GM23338 (cell line): ENCODE data around the gene PRKX. TPM values are rescaled to one million over a fixed set of nuclear protein-coding genes. Genes with fewer than 3 reads are reported as not detected.
"Not testable (repeated sequence)": the region's sequence is repeated elsewhere in the genome, so short reads cannot be mapped to it uniquely, and the experiment has no call there.

Source experiments
- ATAC-seq: fragments of 200-7000 bp; cut with Tn5 transposase; 3 replicates; pipeline ENCODE4 v1.9.1; 2020
- DNase-seq: peaks from one replicate; pipeline ENCODE4 v3.0.0-alpha.2; 2015; ENCODE audit warnings: low spot score
- H2AFZ ChIP-seq: fragments of 200-600 bp; sonication (generic); 2 replicates; pipeline ENCODE4 v1.8.0; 2016; ENCODE audit warnings: antibody characterized with exemption, mild to moderate bottlenecking, moderate library complexity
- H3F3A ChIP-seq: fragments of 200-600 bp; sonication (generic); replicated peaks from 2 replicates; pipeline ENCODE4 v1.8.0; 2017; ENCODE audit warnings: antibody characterized with exemption, mixed run types, low read depth
- H3K27ac ChIP-seq: fragments of 200-600 bp; sonication (generic); 2 replicates; pipeline ENCODE4 v1.6.1; 2016; ENCODE audit warnings: low read depth
- H3K27me3 ChIP-seq: fragments of 200-600 bp; sonication (generic); 2 replicates; pipeline ENCODE4 v1.8.0; 2016; ENCODE audit warnings: mild to moderate bottlenecking, mixed run types, moderate library complexity; ENCODE audit not compliant: insufficient read depth
- H3K36me3 ChIP-seq: fragments of 200-600 bp; sonication (generic); 2 replicates; pipeline ENCODE4 v1.8.0; 2016; ENCODE audit warnings: mild to moderate bottlenecking; ENCODE audit not compliant: insufficient read depth
- H3K4me1 ChIP-seq: fragments of 200-600 bp; sonication (generic); 2 replicates; pipeline ENCODE4 v1.8.0; 2016; ENCODE audit warnings: mild to moderate bottlenecking, moderate library complexity; ENCODE audit not compliant: insufficient read depth
- H3K4me2 ChIP-seq: fragments of 200-600 bp; sonication (generic); 2 replicates; pipeline ENCODE4 v1.7.1; 2017; ENCODE audit warnings: mixed run types
- H3K4me3 ChIP-seq: fragments of 200-600 bp; sonication (generic); 2 replicates; pipeline ENCODE4 v1.6.1; 2016; ENCODE audit warnings: mixed run types
- H3K79me2 ChIP-seq: fragments of 200-600 bp; sonication (generic); replicated peaks from 2 replicates; pipeline ENCODE4 v1.8.0; 2017; ENCODE audit warnings: mild to moderate bottlenecking; ENCODE audit not compliant: insufficient read depth
- H3K9me2 ChIP-seq: fragments of 200-600 bp; sonication (generic); 2 replicates; pipeline ENCODE4 v1.8.0; 2017; ENCODE audit not compliant: insufficient read depth
- H4K20me1 ChIP-seq: fragments of 200-600 bp; sonication (generic); replicated peaks from 2 replicates; pipeline ENCODE4 v1.8.0; 2017; ENCODE audit warnings: mild to moderate bottlenecking; ENCODE audit not compliant: insufficient read depth
- H3K27ac Mint-ChIP-seq: 2 replicates; pipeline ENCODE4 v1.8.0; 2020; ENCODE audit warnings: inconsistent platforms, mild to moderate bottlenecking, moderate library complexity, mixed read lengths
- H3K27me3 Mint-ChIP-seq: 3 replicates; pipeline ENCODE4 v1.8.0; 2022; ENCODE audit warnings: low read depth, mild to moderate bottlenecking, moderate library complexity, mixed read lengths, inconsistent platforms; ENCODE audit not compliant: insufficient read depth, poor library complexity
- H3K36me3 Mint-ChIP-seq: 3 replicates; pipeline ENCODE4 v1.8.0; 2021; ENCODE audit warnings: low read depth, mild to moderate bottlenecking, inconsistent platforms, moderate library complexity, mixed read lengths
- H3K4me1 Mint-ChIP-seq: 3 replicates; pipeline ENCODE4 v1.8.0; 2020; ENCODE audit warnings: mild to moderate bottlenecking, inconsistent platforms, mixed read lengths
- H3K4me3 Mint-ChIP-seq: 3 replicates; pipeline ENCODE4 v1.8.0; 2021; ENCODE audit warnings: moderate library complexity, mild to moderate bottlenecking, inconsistent platforms, mixed read lengths
- H3K9me3 Mint-ChIP-seq: 3 replicates; pipeline ENCODE4 v1.8.0; 2020; ENCODE audit warnings: moderate library complexity, mild to moderate bottlenecking, inconsistent platforms, mixed read lengths
- EZH2 ChIP-seq: fragments of 200-600 bp; sonication (generic); IDR thresholded peaks from one replicate; pipeline ENCODE4 v1.8.0; 2017; ENCODE audit warnings: antibody characterized with exemption, mild to moderate bottlenecking, low read depth; ENCODE audit not compliant: unreplicated experiment
- JUNB ChIP-seq: IDR thresholded peaks from one replicate; pipeline ENCODE4 v1.6.1; 2016; ENCODE audit warnings: antibody characterized with exemption; ENCODE audit not compliant: unreplicated experiment
- NANOG ChIP-seq: IDR thresholded peaks from 2 replicates; pipeline ENCODE4 v1.6.1; 2016; ENCODE audit warnings: antibody characterized with exemption, borderline replicate concordance
- ZNF114 ChIP-seq: fragments of 250-450 bp; sonication (Bioruptor Pico); IDR thresholded peaks from 2 replicates; pipeline ENCODE4 v1.5.0; 2020; ENCODE audit warnings: mild to moderate bottlenecking, moderate library complexity
- ZNF331 ChIP-seq: fragments of 250-450 bp; sonication (Bioruptor Pico); IDR thresholded peaks from 2 replicates; pipeline ENCODE4 v1.5.0; 2020; ENCODE audit warnings: low read depth, mild to moderate bottlenecking, moderate library complexity
- polyA plus RNA-seq: library from polyadenylated mRNA; unstranded; fragments of >200 nt; fragmentation: Nextera tagmentation; extraction: Ambion mirVana; gene quantifications from 2 replicates; pipeline ENCODE4 v1.2.1, GENCODE V29; 2016
- total RNA-seq: library from RNA; depleted of rRNA; stranded (reverse); fragments of >200 nt; shearing (Covaris generic); gene quantifications from 2 replicates; pipeline ENCODE4 v1.2.3, GENCODE V29; 2014
- TF ChIP-seq, protein P1 (sequence below): IDR thresholded peaks from 2 replicates; pipeline ENCODE4 v1.6.1; 2016; ENCODE audit warnings: antibody characterized with exemption
- TF ChIP-seq, protein P2 (sequence below): IDR thresholded peaks from one replicate; pipeline ENCODE4 v1.6.1; 2018; ENCODE audit warnings: antibody characterized with exemption; ENCODE audit not compliant: unreplicated experiment

The PRKX gene
- total and polyA plus RNA-seq, 2 experiments from 2014 or later = 12.9 to 43.5 TPM

DNA sequence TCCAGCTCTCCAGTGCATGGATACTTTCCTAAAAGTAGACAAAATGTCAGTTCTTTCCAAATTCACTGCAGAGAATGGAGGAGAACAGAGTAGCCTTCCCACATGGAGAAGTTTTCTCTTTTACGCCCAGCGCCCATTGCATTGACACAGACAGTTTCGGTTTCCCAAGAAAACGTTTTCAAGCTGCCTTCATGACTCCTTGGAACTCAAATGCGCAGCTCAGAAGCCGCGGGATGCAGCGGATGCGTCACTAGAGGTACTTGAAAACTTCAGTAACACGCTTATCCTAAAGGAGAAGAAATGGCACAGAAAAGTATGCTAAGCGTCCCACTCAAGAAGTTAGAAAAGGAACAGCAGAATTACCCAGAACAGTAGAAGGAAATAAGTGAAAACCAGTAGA, 23.1 kb upstream of the PRKX start:
- H3K36me3 Mint-ChIP-seq, H3K79me2 ChIP-seq, H3K27ac Mint-ChIP-seq, H3K4me1 ChIP-seq, H3K4me2 ChIP-seq, H3K4me3 Mint-ChIP-seq, H3K27ac ChIP-seq, H3K27me3 Mint-ChIP-seq, H3K9me2 ChIP-seq, H3K4me3 ChIP-seq, H3K9me3 Mint-ChIP-seq, H4K20me1 ChIP-seq, H2AFZ ChIP-seq, H3K36me3 ChIP-seq, DNase-seq, H3K4me1 Mint-ChIP-seq, H3K27me3 ChIP-seq, H3F3A ChIP-seq, ATAC-seq: not testable (repeated sequence)

DNA sequence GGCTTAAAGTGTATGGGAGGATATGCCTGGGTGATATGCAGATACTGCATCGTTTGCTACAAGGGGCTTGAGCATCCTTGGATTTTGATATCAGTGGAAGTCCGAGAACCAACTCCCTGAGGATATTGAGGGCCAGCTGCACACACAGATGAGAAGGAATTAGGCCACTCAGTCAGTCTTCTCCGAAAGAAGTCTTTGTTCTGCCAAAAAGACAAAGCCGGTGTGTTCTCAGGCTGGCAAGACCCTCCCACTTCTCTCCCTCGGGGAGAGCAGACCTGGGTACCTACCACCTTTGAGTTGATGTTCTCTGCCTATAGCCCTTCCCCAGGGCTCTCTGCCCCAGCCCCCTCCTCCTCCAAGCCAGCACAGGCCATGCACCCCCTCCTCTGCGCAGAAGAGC, 22.4 kb upstream of the PRKX start:
- H3K4me3 ChIP-seq, H3K9me3 Mint-ChIP-seq, ATAC-seq, H3K4me1 ChIP-seq, H3K27me3 ChIP-seq, H3K4me3 Mint-ChIP-seq, H3K9me2 ChIP-seq, H3K4me1 Mint-ChIP-seq, DNase-seq, H3K36me3 ChIP-seq, H3K36me3 Mint-ChIP-seq, H2AFZ ChIP-seq, H3F3A ChIP-seq, H3K27ac ChIP-seq, H3K79me2 ChIP-seq, H3K4me2 ChIP-seq, H4K20me1 ChIP-seq, H3K27me3 Mint-ChIP-seq, H3K27ac Mint-ChIP-seq: not testable (repeated sequence)

DNA sequence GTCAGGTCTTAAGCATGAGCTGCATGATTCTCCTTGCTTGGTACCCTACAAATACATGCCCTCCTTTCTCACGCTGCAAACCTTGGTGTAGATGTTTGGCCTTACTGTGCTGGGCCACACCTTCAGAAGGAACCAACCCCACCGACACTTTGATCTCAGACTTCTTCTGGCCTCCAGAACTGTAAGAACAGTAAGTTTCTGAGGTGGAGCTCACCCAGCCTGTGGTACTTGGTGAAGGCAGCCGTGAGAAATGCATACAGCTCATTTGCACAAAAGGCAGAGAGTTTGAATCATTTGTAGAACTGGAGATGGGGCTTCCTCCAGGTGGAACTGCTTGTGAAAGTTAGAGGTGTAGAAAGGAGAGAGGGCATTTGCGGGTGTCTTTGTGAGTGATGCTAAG, 21.0 kb upstream of the PRKX start:
- not testable (repeated sequence) for H3K9me2 ChIP-seq, H3K27ac Mint-ChIP-seq, H3K27me3 ChIP-seq, H3K27me3 Mint-ChIP-seq, H3K4me1 ChIP-seq, H3K27ac ChIP-seq, H3K4me2 ChIP-seq, ATAC-seq, H3K4me3 ChIP-seq, H3K36me3 Mint-ChIP-seq, H3K4me3 Mint-ChIP-seq, H2AFZ ChIP-seq, H3K4me1 Mint-ChIP-seq, H3K9me3 Mint-ChIP-seq, DNase-seq, H4K20me1 ChIP-seq, H3K79me2 ChIP-seq, H3K36me3 ChIP-seq, H3F3A ChIP-seq

DNA sequence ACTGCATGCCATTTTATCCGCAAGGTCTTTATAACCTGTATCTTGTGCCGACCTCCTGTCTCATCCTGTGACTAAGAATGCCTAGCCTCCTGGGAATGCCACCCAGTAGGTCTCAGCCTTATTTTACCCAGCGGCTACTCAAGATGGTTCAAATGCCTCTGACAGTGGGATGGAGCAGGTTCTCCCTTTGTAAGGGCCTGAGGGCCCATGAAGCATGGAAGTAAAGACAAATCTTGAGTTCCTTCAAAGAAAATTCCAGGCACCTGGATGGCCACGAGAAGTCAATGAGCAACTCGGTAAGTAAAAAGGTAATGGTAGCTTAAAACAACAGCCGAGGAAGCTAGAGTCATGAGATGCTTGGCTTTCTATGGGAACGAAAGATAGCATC, 19.6 kb upstream of the PRKX start:
- Mint-ChIP-seq H3K36me3 (no peaks in the 10 kb centered on the region), H3K4me3 (no peak overlapping the region), H3K27me3 (peaks cover 2% of the 10 kb centered on the region), H3K4me1 (no peaks in the 10 kb centered on the region), H3K9me3 (no peaks in the 10 kb centered on the region), H3K27ac (no peak overlapping the region)
- Histone ChIP-seq H3K27me3 (no peaks in the 10 kb centered on the region), H3K4me2 (no peak overlapping the region), H3K4me3 (no peak overlapping the region), H3F3A (no peaks in the 10 kb centered on the region), H3K79me2 (no peaks in the 10 kb centered on the region), H3K27ac (no peak overlapping the region), H3K36me3 (no peaks in the 10 kb centered on the region), H3K9me2 (no peaks in the 10 kb centered on the region), H2AFZ (no peak overlapping the region), H4K20me1 (no peaks in the 10 kb centered on the region), H3K4me1 (no peaks in the 10 kb centered on the region)
- DNase-seq (no peak), ATAC-seq (no peak)
- TF ChIP-seq EZH2 = no peak
- TF ChIP-seq, protein P1, sequence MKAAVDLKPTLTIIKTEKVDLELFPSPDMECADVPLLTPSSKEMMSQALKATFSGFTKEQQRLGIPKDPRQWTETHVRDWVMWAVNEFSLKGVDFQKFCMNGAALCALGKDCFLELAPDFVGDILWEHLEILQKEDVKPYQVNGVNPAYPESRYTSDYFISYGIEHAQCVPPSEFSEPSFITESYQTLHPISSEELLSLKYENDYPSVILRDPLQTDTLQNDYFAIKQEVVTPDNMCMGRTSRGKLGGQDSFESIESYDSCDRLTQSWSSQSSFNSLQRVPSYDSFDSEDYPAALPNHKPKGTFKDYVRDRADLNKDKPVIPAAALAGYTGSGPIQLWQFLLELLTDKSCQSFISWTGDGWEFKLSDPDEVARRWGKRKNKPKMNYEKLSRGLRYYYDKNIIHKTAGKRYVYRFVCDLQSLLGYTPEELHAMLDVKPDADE = no peak
- TF ChIP-seq NANOG = no peak
- TF ChIP-seq JUNB = no peak
- TF ChIP-seq, protein P2, sequence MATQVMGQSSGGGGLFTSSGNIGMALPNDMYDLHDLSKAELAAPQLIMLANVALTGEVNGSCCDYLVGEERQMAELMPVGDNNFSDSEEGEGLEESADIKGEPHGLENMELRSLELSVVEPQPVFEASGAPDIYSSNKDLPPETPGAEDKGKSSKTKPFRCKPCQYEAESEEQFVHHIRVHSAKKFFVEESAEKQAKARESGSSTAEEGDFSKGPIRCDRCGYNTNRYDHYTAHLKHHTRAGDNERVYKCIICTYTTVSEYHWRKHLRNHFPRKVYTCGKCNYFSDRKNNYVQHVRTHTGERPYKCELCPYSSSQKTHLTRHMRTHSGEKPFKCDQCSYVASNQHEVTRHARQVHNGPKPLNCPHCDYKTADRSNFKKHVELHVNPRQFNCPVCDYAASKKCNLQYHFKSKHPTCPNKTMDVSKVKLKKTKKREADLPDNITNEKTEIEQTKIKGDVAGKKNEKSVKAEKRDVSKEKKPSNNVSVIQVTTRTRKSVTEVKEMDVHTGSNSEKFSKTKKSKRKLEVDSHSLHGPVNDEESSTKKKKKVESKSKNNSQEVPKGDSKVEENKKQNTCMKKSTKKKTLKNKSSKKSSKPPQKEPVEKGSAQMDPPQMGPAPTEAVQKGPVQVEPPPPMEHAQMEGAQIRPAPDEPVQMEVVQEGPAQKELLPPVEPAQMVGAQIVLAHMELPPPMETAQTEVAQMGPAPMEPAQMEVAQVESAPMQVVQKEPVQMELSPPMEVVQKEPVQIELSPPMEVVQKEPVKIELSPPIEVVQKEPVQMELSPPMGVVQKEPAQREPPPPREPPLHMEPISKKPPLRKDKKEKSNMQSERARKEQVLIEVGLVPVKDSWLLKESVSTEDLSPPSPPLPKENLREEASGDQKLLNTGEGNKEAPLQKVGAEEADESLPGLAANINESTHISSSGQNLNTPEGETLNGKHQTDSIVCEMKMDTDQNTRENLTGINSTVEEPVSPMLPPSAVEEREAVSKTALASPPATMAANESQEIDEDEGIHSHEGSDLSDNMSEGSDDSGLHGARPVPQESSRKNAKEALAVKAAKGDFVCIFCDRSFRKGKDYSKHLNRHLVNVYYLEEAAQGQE = no peak
- no peak for TF ChIP-seq ZNF114 (CRISPR knock-in tag)
- TF ChIP-seq ZNF331 (CRISPR knock-in tag) = no peak
